Nephron (organoid): Measurements from ENCODE around the gene GNA15.
"Not testable (repeated sequence)": the region's sequence is repeated elsewhere in the genome, so short reads cannot be mapped to it uniquely, and the experiment has no call there.

Experiments
- H3K27ac Mint-ChIP-seq, 3 experiments: 2 replicates each; pipeline ENCODE4 v1.8.0; 2020; ENCODE audit warnings: mixed read lengths in 3 of 3, mild to moderate bottlenecking in 2 of 3, moderate library complexity in 1 of 3
- H3K27me3 Mint-ChIP-seq: 2 replicates; pipeline ENCODE4 v1.8.0; 2021; ENCODE audit warnings: low read depth, mild to moderate bottlenecking, moderate library complexity, mixed read lengths
- H3K36me3 Mint-ChIP-seq: 2 replicates; pipeline ENCODE4 v1.8.0; 2020; ENCODE audit warnings: low read depth, mixed read lengths
- H3K4me1 Mint-ChIP-seq: 2 replicates; pipeline ENCODE4 v1.8.0; 2020; ENCODE audit warnings: mixed read lengths
- H3K4me3 Mint-ChIP-seq, 3 experiments: 2 replicates each; pipeline ENCODE4 v1.8.0; 2020; ENCODE audit warnings: mild to moderate bottlenecking in 3 of 3, mixed read lengths in 3 of 3, moderate library complexity in 2 of 3
- H3K9me3 Mint-ChIP-seq: 2 replicates; pipeline ENCODE4 v1.8.0; 2020; ENCODE audit warnings: mixed read lengths
- TF ChIP-seq, protein P1 (sequence below), 3 experiments: fragments of 200-600 bp; sonication (generic); IDR thresholded peaks; one replicate each; pipeline ENCODE4 v1.5.0; 2021; ENCODE audit warnings: antibody characterized with exemption in 3 of 3; ENCODE audit not compliant: unreplicated experiment in 3 of 3

GNA15 gene

DNA sequence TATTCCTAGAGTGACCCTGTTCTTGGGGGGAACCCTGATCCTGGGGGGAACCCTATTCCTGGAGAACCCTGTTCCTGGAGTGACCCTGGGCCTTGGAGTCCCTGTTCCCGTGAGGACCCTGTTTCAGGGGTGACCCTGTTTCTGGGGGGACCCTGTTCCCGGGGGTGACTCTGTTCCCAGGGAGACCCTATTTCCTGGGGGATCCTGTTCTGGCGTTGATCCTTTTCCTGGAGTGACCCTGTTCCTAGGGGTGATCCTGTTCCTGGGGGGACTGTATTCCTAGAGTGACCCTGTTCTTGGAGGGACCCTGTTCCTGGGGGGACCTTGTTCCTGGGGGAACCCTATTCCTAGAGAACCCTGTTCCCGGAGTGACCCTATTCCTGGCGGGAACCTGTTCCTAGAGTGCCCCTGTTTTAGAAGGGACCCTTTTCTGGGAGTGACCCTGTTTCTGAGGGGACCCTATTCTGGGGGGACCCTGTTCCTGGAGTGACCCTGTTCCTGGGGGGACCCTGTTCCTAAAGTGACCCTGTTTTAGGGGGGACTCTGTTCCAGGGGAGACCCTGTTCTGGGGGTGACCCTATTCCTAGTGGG lies 15.0 kb downstream of the GNA15 start:
- Mint-ChIP-seq H3K27me3 (peaks cover 9% of the 10 kb centered on the region), H3K36me3 (no peaks in the 10 kb centered on the region), H3K4me3 (no peak overlapping the region), H3K9me3 (no peaks in the 10 kb centered on the region), H3K4me1 (no peaks in the 10 kb centered on the region), H3K27ac (no peak overlapping the region)
- TF ChIP-seq, protein P1, sequence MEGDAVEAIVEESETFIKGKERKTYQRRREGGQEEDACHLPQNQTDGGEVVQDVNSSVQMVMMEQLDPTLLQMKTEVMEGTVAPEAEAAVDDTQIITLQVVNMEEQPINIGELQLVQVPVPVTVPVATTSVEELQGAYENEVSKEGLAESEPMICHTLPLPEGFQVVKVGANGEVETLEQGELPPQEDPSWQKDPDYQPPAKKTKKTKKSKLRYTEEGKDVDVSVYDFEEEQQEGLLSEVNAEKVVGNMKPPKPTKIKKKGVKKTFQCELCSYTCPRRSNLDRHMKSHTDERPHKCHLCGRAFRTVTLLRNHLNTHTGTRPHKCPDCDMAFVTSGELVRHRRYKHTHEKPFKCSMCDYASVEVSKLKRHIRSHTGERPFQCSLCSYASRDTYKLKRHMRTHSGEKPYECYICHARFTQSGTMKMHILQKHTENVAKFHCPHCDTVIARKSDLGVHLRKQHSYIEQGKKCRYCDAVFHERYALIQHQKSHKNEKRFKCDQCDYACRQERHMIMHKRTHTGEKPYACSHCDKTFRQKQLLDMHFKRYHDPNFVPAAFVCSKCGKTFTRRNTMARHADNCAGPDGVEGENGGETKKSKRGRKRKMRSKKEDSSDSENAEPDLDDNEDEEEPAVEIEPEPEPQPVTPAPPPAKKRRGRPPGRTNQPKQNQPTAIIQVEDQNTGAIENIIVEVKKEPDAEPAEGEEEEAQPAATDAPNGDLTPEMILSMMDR (IDR thresholded peaks at IDR 0.05; ENCODE audit: unreplicated experiment in 3 of 3) = no peak

- Mint-ChIP-seq H3K27ac (no peak overlapping the region), H3K36me3 (no peaks in the 10 kb centered on the region), H3K9me3 (no peaks in the 10 kb centered on the region), H3K4me3 (no peak overlapping the region), H3K27me3 (peaks cover 7% of the 10 kb centered on the region), H3K4me1 (no peaks in the 10 kb centered on the region)
- TF ChIP-seq, protein P1 (IDR thresholded peaks at IDR 0.05; ENCODE audit: unreplicated experiment in 3 of 3) = no peak
Observed at GRCh38 chr19:3151563-3152418, 16.0 kb downstream of the GNA15 start.

DNA sequence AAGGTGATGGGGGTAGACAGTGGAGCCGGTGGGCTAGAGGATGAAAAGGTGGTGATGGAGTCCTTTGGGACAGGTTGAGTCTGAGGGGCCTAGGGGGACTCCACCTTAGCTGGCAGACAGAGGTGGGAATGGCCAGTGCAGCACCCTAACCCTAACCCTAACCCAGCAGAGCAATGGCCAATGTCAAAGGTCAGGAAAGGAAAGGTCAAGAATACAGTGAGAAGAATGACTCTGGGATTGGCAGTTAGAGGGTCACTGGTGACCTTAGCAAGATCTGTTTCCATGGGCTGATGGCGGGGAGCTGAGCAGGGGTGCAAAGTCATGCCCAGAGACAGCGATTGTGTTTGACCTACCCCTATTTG lies 16.6 kb downstream of the GNA15 start:
- Mint-ChIP-seq H3K4me1 (no peaks in the 10 kb centered on the region), H3K4me3 (no peak overlapping the region), H3K36me3 (no peaks in the 10 kb centered on the region), H3K27me3 (peaks cover 9% of the 10 kb centered on the region), H3K9me3 (no peaks in the 10 kb centered on the region), H3K27ac (no peak overlapping the region)
- TF ChIP-seq, protein P1 (IDR thresholded peaks at IDR 0.05; ENCODE audit: unreplicated experiment in 3 of 3) = no peak

DNA sequence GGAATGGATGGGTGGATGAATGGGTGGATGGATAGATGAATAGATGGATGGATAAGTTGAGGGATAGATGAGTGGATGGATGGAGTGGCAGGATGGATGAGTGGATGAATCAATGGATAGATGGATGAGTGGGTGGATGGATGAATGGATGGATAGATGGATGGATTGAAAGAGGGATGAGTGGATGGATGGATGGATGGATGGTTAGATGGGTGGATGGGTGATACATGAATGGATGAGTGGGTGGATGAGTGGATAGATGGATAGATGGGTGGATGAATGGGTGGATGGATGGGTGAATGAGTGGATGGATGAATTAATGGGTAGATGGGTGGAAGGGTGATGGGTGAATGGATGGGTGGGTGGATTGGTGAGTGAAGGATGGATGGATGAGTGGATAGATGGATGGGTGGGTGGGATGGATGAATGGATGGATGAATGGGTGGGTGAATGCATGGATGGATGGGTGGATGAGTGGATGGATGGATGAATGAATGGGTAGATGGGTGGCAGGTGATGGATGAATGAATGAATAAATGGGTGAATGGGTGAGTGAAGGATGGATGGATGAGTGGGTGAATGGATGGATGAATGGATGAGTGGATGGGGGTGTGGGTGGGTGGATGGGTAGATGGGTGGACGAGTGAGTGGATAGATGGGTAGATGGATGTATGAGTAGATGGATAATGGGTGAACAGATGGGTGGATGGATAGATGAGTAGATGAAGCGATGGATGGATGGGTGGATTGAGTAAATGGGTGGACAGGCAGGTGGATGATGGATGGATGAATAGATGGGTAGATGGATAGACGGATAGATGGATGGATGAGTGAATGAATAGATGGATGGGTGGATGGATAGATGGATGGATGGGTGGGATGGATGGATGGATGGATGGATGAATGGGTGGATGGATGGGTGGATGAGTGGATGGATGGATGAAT lies 17.7 kb downstream of the GNA15 start:
- no peak overlapping the region for H3K4me3 Mint-ChIP-seq
- TF ChIP-seq, protein P1 (IDR thresholded peaks at IDR 0.05; ENCODE audit: unreplicated experiment in 3 of 3) = no peak

DNA sequence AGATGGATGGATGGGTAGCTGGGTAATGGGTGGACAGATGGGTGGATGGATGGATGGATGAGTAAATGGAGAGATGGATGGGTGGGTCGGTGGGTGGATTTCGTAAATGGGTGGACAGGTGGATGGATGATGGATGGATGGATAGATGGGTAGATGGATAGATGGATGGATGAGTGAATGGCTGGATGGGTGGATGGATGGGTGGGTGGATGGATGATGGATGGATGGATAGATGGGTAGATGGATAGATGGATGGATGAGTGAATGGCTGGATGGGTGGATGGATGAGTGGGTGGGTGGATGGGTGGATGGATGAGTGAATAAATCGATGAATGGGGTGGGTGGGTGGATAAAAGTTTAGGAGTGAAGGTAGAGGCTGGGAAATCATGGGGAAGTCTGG lies 18.6 kb downstream of the GNA15 start:
- H3K36me3 Mint-ChIP-seq, H3K4me3 Mint-ChIP-seq, H3K4me1 Mint-ChIP-seq, H3K27ac Mint-ChIP-seq, H3K9me3 Mint-ChIP-seq: not testable (repeated sequence)
- H3K27me3 Mint-ChIP-seq = peaks cover 10% of the 10 kb centered on the region

More for the DNA sequence above, 17.7 kb downstream of the GNA15 start:
- Mint-ChIP-seq H3K9me3 (no peaks in the 10 kb centered on the region), H3K36me3 (no peaks in the 10 kb centered on the region), H3K27me3 (peaks cover 14% of the 10 kb centered on the region), H3K4me1 (no peaks in the 10 kb centered on the region), H3K27ac (no peak overlapping the region)
